Hepatocyte (in vitro differentiated cells): Measurements from ENCODE around the gene RNLS.

Source experiments
- EZH2 ChIP-seq: fragments of 200-600 bp; sonication (generic); IDR thresholded peaks from 2 replicates; pipeline ENCODE4 v1.6.1; 2016; ENCODE audit warnings: antibody characterized with exemption, mild to moderate bottlenecking, borderline replicate concordance
- EZH2phosphoT487 ChIP-seq: fragments of 200-600 bp; sonication (generic); IDR thresholded peaks from one replicate; pipeline ENCODE4 v1.6.1; 2018; ENCODE audit warnings: antibody characterized with exemption, mild to moderate bottlenecking, low read depth, moderate library complexity; ENCODE audit not compliant: unreplicated experiment, severe bottlenecking

GRCh38 chr10:88278912-88279311 lies 304.2 kb downstream of the RNLS start:
- TF ChIP-seq EZH2 (no peak), EZH2phosphoT487 (no peak)
